HL-60 (cell line): ENCODE data around the gene OLFM4.

Experiments
- CTCF ChIP-seq: IDR thresholded peaks from one replicate; pipeline ENCODE4 v1.5.1; 2011; ENCODE audit warnings: low read length, control low read depth, inconsistent platforms; ENCODE audit not compliant: insufficient read depth
- GABPA ChIP-seq: IDR thresholded peaks from 2 replicates; pipeline ENCODE4 v1.6.1; 2012; ENCODE audit warnings: low read depth
- POLR2AphosphoS5 ChIP-seq: IDR thresholded peaks from 2 replicates; pipeline ENCODE4 v1.6.1; 2012; ENCODE audit warnings: low read depth
- REST ChIP-seq: IDR thresholded peaks from 2 replicates; pipeline ENCODE4 v1.6.1; 2012; ENCODE audit warnings: low read depth; ENCODE audit not compliant: insufficient replicate concordance

- TF ChIP-seq CTCF = no peak
- no peak for TF ChIP-seq POLR2AphosphoS5
- TF ChIP-seq REST = no peak
- no peak for TF ChIP-seq GABPA
Measured at GRCh38 chr13:52994051-52994450, 34.6 kb upstream of the OLFM4 start.
